Muscle layer of duodenum (tissue), 2 donors: ENCODE results near the gene CLSTN1.
"Not testable (repeated sequence)": the region's sequence is repeated elsewhere in the genome, so short reads cannot be mapped to it uniquely, and the experiment has no call there.

Experiments
- H3K27ac ChIP-seq: one replicate; pipeline ENCODE4 v1.7.0; 2013; ENCODE audit warnings: mild to moderate bottlenecking, low read length
- H3K27me3 ChIP-seq: one replicate; pipeline ENCODE4 v1.7.0; 2013; ENCODE audit warnings: low read depth, mild to moderate bottlenecking, control low read depth, low read length
- H3K36me3 ChIP-seq, 2 donors: one replicate each; pipeline ENCODE4 v1.7.0; 2013; ENCODE audit warnings: low read length in 2 of 2, control low read depth in 1 of 2, mild to moderate bottlenecking in 1 of 2; ENCODE audit not compliant: insufficient read depth in 2 of 2, control insufficient read depth in 1 of 2
- H3K4me1 ChIP-seq, 2 donors: one replicate each; pipeline ENCODE4 v1.7.0; 2013; ENCODE audit warnings: low read length in 2 of 2, mild to moderate bottlenecking in 2 of 2, control low read depth in 1 of 2, moderate library complexity in 1 of 2; ENCODE audit not compliant: insufficient read depth in 2 of 2, control insufficient read depth in 1 of 2
- H3K4me3 ChIP-seq, 2 donors: one replicate each; pipeline ENCODE4 v1.7.0; 2013; ENCODE audit warnings: low read length in 2 of 2, low read depth in 1 of 2, mild to moderate bottlenecking in 1 of 2
- H3K9me3 ChIP-seq, 2 donors: one replicate each; pipeline ENCODE4 v1.7.0; 2013; ENCODE audit warnings: low read length in 2 of 2, control low read depth in 1 of 2, mild to moderate bottlenecking in 1 of 2; ENCODE audit not compliant: control insufficient read depth in 1 of 2
- donor health status: healthy.

CLSTN1 gene

DNA sequence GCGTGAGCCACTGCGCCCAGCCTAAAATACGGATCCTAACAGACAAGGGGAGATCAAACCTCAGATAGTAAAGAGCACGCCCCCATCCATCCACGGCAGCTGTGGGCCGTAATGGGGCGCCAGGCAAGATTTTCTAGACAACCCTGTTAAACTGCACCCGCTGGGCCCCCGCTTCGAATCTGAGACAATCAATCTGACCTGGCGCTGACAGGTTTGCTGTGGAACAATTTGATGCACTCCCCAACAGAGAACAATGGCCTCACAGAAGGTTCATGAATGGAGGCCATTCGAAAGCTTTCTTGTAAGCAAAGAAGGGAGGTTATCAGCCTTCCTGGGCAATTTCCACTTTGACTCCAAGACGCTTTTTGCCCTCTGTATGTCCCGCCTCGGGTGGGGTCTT is 30.5 kb downstream of the CLSTN1 start:
- Histone ChIP-seq H3K4me1 (peaks cover 4 to 17% of the 10 kb centered on the region in 2 donors), H3K27ac (no peak overlapping the region), H3K9me3 (no peaks in the 10 kb centered on the region), H3K4me3 (no peak overlapping the region), H3K36me3 (no peaks in the 10 kb centered on the region), H3K27me3 (no peaks in the 10 kb centered on the region)

GRCh38 chr1:9792156-9793042 is 31.4 kb downstream of the CLSTN1 start:
- Histone ChIP-seq H3K36me3 (no peaks in the 10 kb centered on the region), H3K27me3 (no peaks in the 10 kb centered on the region)

GRCh38 chr1:9789700-9790099 is 34.1 kb downstream of the CLSTN1 start:
- H3K27ac ChIP-seq, H3K4me3 ChIP-seq, H3K4me1 ChIP-seq, H3K27me3 ChIP-seq, H3K9me3 ChIP-seq, H3K36me3 ChIP-seq: not testable (repeated sequence)

More at GRCh38 chr1:9792156-9793042, 31.4 kb downstream of the CLSTN1 start:
- Histone ChIP-seq H3K27ac (no peak overlapping the region), H3K4me1 (peaks cover 4 to 13% of the 10 kb centered on the region in 2 donors), H3K9me3 (no peaks in the 10 kb centered on the region), H3K4me3 (no peak overlapping the region)

DNA sequence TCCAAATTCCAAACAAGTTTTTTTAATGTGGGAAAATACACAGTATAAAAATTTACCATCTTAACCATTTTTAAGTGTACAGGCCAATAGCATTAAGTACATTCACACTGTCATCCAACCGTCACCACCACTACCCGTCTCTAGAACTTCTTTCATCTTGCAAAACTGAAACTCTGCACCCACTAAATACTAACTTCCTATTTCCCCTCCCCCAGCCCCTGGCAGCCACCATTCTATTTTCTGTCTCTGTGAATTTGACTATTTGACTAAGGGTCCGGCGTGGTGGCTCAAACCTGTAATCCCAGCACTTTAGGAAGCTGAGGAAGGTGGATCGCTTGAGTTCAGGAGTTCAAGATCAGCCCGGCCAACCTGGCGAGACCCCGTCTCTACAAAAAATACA is 36.1 kb downstream of the CLSTN1 start:
- no peaks in the 10 kb centered on the region for H3K27me3 ChIP-seq
- no peak overlapping the region for H3K27ac ChIP-seq
- no peaks in the 10 kb centered on the region for H3K9me3 ChIP-seq
- H3K4me1 ChIP-seq = no peaks in the 10 kb centered on the region
- H3K36me3 ChIP-seq = no peaks in the 10 kb centered on the region
- H3K4me3 ChIP-seq = no peak overlapping the region

DNA sequence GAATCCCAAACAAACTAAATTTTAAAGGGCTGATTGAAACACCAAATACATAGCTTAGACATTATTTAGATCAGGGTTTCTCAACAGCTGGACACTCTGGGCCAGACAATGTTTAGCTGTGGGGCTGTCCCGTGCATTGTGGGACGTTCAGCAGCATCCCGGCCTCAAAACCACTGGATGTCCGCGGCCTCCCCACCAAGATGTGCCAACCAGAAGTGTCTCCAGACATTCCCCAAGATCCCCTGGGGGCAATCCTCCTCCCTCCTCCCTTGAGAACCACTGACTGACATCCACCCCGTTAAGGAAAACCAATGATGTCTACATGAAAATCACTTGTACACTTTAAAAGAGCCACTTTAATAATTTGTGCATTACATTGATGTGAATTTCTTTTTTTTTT is 38.4 kb downstream of the CLSTN1 start:
- no peak overlapping the region for H3K27ac ChIP-seq
- no peaks in the 10 kb centered on the region for H3K9me3 ChIP-seq
- H3K36me3 ChIP-seq = no peaks in the 10 kb centered on the region
- H3K4me3 ChIP-seq = no peak overlapping the region
- H3K27me3 ChIP-seq = no peaks in the 10 kb centered on the region
- H3K4me1 ChIP-seq = no peaks in the 10 kb centered on the region

- Histone ChIP-seq H3K27me3 (no peaks in the 10 kb centered on the region), H3K4me1 (no peaks in the 10 kb centered on the region), H3K9me3 (no peaks in the 10 kb centered on the region), H3K4me3 (no peak overlapping the region), H3K27ac (no peak overlapping the region), H3K36me3 (no peaks in the 10 kb centered on the region)
Observed at GRCh38 chr1:9784508-9785133, 39.1 kb downstream of the CLSTN1 start.

- no peaks in the 10 kb centered on the region for H3K36me3 ChIP-seq
- no peaks in the 10 kb centered on the region for H3K4me1 ChIP-seq
- no peaks in the 10 kb centered on the region for H3K27me3 ChIP-seq
- H3K27ac ChIP-seq = no peak overlapping the region
- H3K9me3 ChIP-seq = no peaks in the 10 kb centered on the region
- H3K4me3 ChIP-seq = no peak overlapping the region
Observed at GRCh38 chr1:9782897-9783296, 40.9 kb downstream of the CLSTN1 start.

DNA sequence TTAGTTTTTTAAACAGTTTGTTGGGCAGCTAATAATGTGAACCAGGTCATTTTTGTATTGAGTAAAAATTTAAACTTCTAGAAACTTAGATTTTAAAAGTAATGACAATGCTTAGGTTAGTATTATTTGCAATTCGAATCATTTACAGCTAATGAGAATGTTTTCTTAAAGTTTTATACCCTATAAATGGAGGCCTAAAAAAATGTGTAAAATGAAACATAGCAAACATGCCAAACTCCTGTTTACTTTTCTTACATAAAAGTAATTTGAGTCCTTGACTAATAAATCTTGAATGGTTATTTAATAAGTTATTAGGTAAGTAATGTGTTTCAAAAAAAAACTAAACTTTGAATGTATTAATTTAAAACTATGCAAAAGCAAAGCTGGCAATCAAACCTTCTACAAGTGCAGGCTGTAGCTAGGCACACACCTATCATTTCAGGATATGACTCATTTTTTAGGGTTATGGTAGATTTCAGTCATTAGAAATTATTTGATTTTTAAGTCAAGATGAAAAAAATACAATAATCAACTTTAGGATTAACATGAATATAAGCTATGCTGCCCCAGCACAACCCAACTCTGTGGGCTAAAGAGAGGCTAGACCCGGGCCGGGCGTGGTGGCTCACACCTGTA is 41.5 kb downstream of the CLSTN1 start:
- no peaks in the 10 kb centered on the region for H3K4me1 ChIP-seq
- no peak overlapping the region for H3K27ac ChIP-seq
- H3K36me3 ChIP-seq = no peaks in the 10 kb centered on the region
- no peaks in the 10 kb centered on the region for H3K27me3 ChIP-seq
- H3K4me3 ChIP-seq = no peak overlapping the region
- H3K9me3 ChIP-seq = no peaks in the 10 kb centered on the region

DNA sequence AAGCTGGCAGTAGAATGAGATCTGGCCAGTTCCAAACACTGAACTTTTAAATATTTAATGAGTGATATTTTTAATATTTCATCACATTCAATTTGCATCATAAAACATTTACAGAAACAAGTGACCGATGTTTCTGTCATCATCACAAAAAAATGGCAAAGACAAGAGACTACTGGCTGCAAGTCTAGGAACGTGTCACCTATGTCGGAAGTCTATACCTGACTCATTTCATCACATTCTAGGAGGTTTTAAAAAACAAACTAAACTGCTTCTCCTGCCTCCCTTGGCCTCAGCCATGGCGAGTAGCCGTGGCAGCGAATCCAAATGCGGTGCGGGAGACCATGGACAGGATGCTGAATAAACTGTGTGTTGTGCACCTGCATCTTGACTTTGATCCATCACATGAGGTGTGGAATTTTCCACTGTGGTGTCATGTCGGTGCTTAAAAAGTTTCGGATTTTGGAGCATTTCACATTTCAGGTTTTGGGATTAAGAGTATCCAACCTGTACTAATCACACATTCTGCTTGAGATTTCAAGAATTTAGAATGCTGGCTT is 43.1 kb downstream of the CLSTN1 start:
- H3K36me3 ChIP-seq = no peaks in the 10 kb centered on the region
- H3K9me3 ChIP-seq = no peaks in the 10 kb centered on the region
- no peaks in the 10 kb centered on the region for H3K27me3 ChIP-seq
- H3K4me1 ChIP-seq = no peaks in the 10 kb centered on the region
- no peak overlapping the region for H3K4me3 ChIP-seq
- no peak overlapping the region for H3K27ac ChIP-seq

DNA sequence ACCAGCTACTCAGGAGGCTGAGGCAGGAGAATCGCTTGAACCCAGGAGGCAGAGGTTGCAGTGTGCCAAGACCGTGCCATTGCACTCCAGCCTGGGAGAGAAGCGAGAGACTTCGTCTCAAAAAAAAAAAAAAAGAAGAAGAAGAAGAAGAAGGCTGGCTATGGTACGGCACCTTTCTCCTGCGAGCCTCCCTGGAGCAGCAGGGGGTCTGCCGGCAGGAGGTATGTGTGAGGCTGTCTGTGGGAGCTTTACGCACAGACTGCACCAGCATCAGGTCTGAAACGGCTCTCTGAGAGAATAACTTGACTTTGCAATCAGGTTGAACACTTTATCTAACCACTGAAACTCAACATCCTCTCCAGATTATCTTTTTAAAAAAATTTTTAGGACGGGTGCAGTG is 44.9 kb downstream of the CLSTN1 start:
- H3K4me3 ChIP-seq = no peak overlapping the region
- H3K36me3 ChIP-seq = no peaks in the 10 kb centered on the region
- H3K27me3 ChIP-seq = no peaks in the 10 kb centered on the region
- H3K27ac ChIP-seq = no peak overlapping the region
- H3K9me3 ChIP-seq = no peaks in the 10 kb centered on the region
- H3K4me1 ChIP-seq = no peaks in the 10 kb centered on the region

- Histone ChIP-seq H3K36me3 (peaks cover 10 to 14% of the 10 kb centered on the region in 2 donors), H3K9me3 (no peaks in the 10 kb centered on the region)
Observed at GRCh38 chr1:9776685-9777084, 47.1 kb downstream of the CLSTN1 start.

More at GRCh38 chr1:9776685-9777084, 47.1 kb downstream of the CLSTN1 start:
- Histone ChIP-seq H3K4me1 (no peaks in the 10 kb centered on the region), H3K27me3 (no peaks in the 10 kb centered on the region), H3K27ac (no peak overlapping the region), H3K4me3 (no peak overlapping the region)
